Stimulated activated CD8-positive, alpha-beta memory T cell treated with anti-CD3 and anti-CD28 coated beads, Interleukin-15, amount 100 ng/mL, for 1 hour (primary cell): ENCODE results near the gene MICALL1.

Experiments used
- DNase-seq: peaks from one replicate; pipeline ENCODE4 v3.0.0-alpha.2; 2020; ENCODE audit warnings: low read depth

Gene MICALL1

DNA sequence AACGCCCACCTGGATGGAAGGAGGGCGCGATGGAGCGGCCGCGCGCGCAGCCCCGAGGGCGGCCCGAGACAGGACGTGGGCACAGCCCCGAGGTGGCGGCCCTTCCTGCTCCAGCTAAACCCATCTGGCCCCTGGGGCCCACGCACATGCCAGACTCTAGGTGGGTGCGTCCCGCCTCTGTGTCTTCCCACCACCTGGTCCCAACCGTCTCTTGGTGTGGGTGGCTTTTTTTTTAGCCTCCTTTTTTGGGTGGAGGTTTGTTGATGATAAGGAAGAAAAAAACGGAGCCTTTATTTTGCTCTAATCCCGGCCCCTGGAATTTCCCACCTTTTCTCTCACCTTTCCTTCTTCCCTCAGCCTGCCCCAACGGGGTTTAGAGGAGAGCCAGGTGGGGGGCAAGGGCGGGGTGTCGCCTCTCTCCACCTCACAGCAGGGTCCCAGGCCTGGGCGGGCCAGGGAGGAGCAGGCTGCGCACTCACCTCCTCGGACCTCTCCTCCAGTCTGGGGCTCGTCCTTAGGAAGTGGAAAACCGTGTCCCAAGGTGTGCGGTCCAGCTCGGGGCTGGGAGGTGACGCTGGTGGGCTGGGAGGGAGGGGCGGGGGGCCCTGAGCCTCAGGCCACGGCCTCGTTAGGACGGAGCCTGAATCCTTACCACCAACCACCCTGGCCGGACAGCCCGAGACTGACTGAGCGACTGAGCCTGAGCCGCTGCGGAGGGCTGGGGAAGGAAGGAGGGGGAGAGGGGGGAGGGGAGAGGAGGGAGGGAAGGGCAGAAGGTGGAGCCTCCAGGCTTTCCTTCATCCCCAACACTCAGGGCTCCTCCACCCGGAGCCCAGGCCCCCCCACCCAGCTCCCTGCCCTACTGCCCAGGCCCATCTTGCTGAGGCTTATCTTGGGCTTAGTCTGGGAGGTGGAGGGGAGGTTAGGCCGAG is 78.0 kb downstream of the MICALL1 start, which contains the start of gene SOX10:
TSS of gene SOX10 (minus strand) at position 696 of the 932 bp plus-strand sequence. CDS start 771 bp downstream, outside the sequence.
- DNase-seq, result no peak

DNA sequence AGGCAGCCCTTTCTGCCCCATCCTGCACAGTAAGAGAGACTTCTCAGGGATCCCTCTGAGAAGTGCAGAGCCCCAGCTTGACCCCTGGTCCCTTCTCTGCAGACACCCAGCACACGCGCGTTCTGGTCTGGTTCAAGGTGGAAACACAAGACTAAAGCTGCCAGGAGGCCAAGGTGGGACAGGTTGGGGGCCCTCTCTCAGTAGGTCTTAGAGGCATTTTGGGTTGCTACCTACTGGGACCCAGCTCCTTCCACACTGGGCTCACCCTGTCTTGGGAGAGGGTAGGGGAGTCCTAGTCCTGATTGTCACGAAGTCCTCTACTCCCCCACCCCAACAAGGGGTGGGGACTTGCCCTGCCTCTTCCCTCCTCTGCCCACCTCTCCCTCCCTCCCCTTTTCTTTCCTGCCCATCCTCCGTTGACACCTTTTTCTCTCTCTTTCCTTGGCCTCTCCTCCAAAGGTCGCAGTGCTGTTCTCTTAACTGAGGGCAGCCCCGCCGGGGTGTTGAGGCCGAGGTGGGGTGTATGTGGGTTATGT is 79.0 kb downstream of the MICALL1 start:
- no peak for DNase-seq

DNA sequence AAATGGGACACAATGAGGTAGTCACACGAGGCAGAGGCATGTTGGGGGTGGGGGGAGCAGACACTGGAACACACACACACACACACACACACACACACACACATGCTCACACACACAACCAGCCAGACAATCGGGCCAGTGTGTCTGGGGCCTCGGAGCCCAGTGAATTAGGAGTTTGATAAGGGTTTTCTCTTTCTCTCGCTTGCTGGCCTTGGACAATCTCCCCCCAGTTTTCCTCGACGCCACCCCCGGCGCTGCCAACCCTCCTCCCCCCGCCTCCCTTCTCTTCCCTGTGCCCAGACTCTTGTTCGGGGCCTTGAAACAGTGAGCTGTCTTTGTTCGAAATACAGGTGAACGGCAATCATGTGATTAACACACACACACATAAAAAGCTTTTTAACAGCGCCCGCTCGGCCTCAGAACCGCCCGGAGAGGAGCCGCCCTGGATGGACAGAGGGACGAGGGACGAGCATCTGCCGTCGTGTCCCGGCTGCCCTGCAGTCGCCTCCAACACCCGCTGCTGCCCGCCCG is 79.7 kb downstream of the MICALL1 start:
- DNase-seq, result no peak

- DNase-seq, result no peak
Observed at GRCh38 chr22:37986371-37986770, 80.3 kb downstream of the MICALL1 start.

DNA sequence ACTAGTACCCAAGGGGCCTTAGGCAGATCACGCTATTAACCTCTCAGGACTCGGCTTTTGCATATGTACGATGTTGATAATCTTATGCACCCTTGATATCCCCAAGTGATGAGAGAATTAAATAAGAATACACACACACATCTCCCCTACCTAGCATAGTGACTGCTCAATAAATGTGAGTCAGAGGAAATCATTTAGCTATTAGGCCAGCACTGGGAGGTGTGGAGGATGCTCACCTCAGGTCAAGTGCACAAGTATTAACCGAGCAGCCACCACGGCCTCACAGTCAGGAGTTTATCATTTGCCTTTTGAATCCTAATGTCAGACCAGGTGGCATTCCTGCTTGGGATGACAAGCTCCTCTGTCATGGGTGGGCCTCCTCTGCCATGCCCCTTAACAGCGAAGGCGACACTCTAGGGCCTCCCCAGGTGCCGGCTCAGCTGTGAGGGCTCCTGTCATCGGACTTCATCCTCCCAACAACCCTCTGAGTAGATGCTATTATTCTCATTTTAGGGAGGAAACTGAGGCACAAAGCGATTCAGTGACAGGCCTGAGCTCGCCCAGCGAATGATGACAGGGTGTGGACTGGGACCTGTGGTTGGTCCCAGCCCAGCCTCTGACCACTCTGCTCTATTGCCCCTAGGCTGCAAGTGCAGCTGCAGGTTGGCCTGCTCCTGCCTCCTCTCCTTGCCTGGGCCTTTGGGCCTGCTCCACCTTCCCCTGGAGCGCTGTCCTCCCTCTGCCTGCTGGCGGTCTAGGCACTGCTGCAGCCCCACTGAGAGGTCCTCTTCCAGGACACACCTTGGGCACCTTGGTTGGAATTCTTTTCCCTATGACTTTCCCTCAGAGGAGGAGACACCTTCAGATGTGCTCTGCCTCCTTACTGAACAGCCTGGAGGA is 83.3 kb downstream of the MICALL1 start:
- no peak for DNase-seq

DNA sequence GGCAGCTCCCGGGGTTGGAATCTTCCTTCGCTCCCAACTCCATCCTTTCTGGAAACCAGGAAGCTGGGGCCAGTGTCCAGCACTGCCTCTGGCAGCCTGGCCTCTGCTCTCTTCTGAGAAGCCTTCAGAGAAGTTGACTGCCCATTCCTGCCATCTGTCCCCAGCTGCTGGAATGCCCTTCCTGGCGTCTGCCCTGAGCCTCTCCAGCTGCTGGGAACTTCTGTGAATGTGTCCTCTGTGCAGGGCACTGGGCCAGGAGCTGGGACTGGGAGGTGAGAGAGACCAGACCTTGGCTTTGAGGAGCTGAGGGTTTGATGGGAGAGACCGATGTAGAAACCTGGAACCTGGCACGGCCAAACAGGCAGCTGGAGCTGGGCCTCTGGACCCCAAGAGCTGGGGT is 84.2 kb downstream of the MICALL1 start:
- DNase-seq, result no peak

GRCh38 chr22:37990862-37991261 is 84.8 kb downstream of the MICALL1 start:
- no peak for DNase-seq

GRCh38 chr22:37991731-37992442 is 85.8 kb downstream of the MICALL1 start:
- no peak for DNase-seq
